ENCODE data around the gene HERPUD1.

DNA sequence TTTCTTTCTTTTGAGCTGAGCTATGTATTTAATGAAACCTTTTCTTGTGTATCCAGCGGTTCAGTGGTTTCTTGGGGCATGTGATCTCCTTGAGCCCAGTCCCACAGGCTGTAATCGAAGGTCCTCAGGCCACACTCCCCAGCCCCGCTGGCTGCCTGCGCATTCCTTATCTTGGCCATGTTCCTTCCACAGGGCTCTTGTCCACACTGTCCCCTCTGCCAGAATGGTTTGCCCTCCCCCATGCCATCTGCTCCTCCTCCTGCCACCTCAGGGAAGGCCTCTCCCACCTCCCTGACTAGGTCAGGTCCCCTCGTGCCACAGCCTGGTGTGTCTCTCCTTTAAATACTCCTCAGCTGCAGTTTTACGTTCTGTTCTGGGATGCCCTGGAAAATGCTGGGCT is 45.3 kb downstream of the HERPUD1 start:
- TF ChIP-seq ZNF850 (CRISPR knock-in tag; conservative IDR thresholded peaks at IDR 0.05) (no peak), PRMT3 (CRISPR knock-in tag; IDR thresholded peaks at IDR 0.05; ENCODE audit: borderline replicate concordance, low read depth) (no peak), TCF12 (IDR thresholded peaks at IDR 0.05) (no peak), TCF12 (CRISPR knock-in tag; IDR thresholded peaks at IDR 0.05) (no peak), ZFYVE20 (CRISPR knock-in tag; IDR thresholded peaks at IDR 0.05; ENCODE audit: borderline replicate concordance, low read depth) (no peak), FOXO1 (CRISPR knock-in tag; IDR thresholded peaks at IDR 0.05) (no peak), MYC (CRISPR knock-in tag; IDR thresholded peaks at IDR 0.05; ENCODE audit: borderline replicate concordance) (no peak), ZNF256 (CRISPR knock-in tag; conservative IDR thresholded peaks at IDR 0.05) (no peak), MAFG (CRISPR knock-in tag; IDR thresholded peaks at IDR 0.05) (no peak)
- TF ChIP-seq, protein P1, sequence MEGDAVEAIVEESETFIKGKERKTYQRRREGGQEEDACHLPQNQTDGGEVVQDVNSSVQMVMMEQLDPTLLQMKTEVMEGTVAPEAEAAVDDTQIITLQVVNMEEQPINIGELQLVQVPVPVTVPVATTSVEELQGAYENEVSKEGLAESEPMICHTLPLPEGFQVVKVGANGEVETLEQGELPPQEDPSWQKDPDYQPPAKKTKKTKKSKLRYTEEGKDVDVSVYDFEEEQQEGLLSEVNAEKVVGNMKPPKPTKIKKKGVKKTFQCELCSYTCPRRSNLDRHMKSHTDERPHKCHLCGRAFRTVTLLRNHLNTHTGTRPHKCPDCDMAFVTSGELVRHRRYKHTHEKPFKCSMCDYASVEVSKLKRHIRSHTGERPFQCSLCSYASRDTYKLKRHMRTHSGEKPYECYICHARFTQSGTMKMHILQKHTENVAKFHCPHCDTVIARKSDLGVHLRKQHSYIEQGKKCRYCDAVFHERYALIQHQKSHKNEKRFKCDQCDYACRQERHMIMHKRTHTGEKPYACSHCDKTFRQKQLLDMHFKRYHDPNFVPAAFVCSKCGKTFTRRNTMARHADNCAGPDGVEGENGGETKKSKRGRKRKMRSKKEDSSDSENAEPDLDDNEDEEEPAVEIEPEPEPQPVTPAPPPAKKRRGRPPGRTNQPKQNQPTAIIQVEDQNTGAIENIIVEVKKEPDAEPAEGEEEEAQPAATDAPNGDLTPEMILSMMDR (CRISPR knock-in tag; IDR thresholded peaks at IDR 0.05): no peak
